Endothelial cell of umbilical vein (primary cell): ENCODE measurements around the gene SLC6A7. TPM values are rescaled to one million over a fixed set of nuclear protein-coding genes. Genes with fewer than 3 reads are reported as not detected.

Source experiments
- BruUV-seq: library from RNA; stranded (reverse); fragments of 400-500 nt; replicated peaks from 2 replicates; lab custom pipeline; 2021; lab: Mats Ljungman, UMichigan
- CTCF ChIA-PET: fragments of 300-600, 350-600 bp; sonication (Branson Sonifier 250); formaldehyde crosslinking; loops from one replicate; lab custom pipeline; 2021; ENCODE audit warnings: antibody characterized with exemption, inconsistent platforms; lab: Charles Lee
- POLR2A ChIA-PET: fragments of 300-600, 350-600 bp; sonication (Branson Sonifier 250); formaldehyde crosslinking; loops from one replicate; lab custom pipeline; 2021; ENCODE audit warnings: antibody characterized with exemption, inconsistent platforms; lab: Charles Lee
- DNase-seq: peaks from one replicate; pipeline ENCODE4 v3.0.0-alpha.2; 2011; ENCODE audit warnings: low read depth, low spot score
- FAIRE-seq: peaks from 2 replicates; lab custom pipeline; 2011; peaks lifted over from hg19 to GRCh38; lab: Jason Lieb, UNC
- H2AFZ ChIP-seq: 2 replicates; pipeline ENCODE4 v1.6.0; 2012; ENCODE audit warnings: low read depth, low read length, control low read depth, inconsistent platforms
- H3K27ac ChIP-seq: 2 replicates; pipeline ENCODE4 v1.5.1; 2011; ENCODE audit warnings: low read depth, mild to moderate bottlenecking, control low read depth, low read length, moderate library complexity; ENCODE audit not compliant: insufficient read depth
- H3K27me3 ChIP-seq, 2 experiments: 2 replicates each; pipeline versions ENCODE4 v1.6.0 to v1.6.1; 2011; ENCODE audit warnings: low read length in 2 of 2, mixed read lengths in 1 of 2; ENCODE audit not compliant: control insufficient read depth in 2 of 2, insufficient read depth in 2 of 2
- H3K36me3 ChIP-seq, 2 experiments: 2 replicates in 1 of 2; 3 replicates in 1 of 2; pipeline ENCODE4 v1.5.1; 2011; ENCODE audit warnings: low read length in 2 of 2, mild to moderate bottlenecking in 1 of 2, moderate library complexity in 1 of 2; ENCODE audit not compliant: control insufficient read depth in 2 of 2, insufficient read depth in 2 of 2; ENCODE audit errors: extremely low read depth in 1 of 2
- H3K4me1 ChIP-seq: 3 replicates; pipeline ENCODE4 v1.5.1; 2011; ENCODE audit warnings: mild to moderate bottlenecking, low read length; ENCODE audit not compliant: control insufficient read depth, insufficient read depth; ENCODE audit errors: extremely low read depth
- H3K4me2 ChIP-seq: 2 replicates; pipeline ENCODE4 v1.6.1; 2011; ENCODE audit warnings: low read length, control low read depth, mixed read lengths; ENCODE audit not compliant: insufficient read depth
- H3K4me3 ChIP-seq, 3 experiments: fragments of 200-600 bp in 1 of 3; sonication (generic), shearing (Covaris generic) in 1 of 3; replicated peaks in 1 of 3; 2 replicates each; pipeline ENCODE4 v1.5.1; 2011 to 2016; ENCODE audit warnings: control low read depth in 3 of 3, low read length in 3 of 3, mild to moderate bottlenecking in 2 of 3, inconsistent platforms in 1 of 3, low read depth in 1 of 3, moderate library complexity in 1 of 3; ENCODE audit not compliant: insufficient read depth in 1 of 3
- H3K79me2 ChIP-seq: 2 replicates; pipeline ENCODE4 v1.6.0; 2012; ENCODE audit warnings: low read length, inconsistent platforms; ENCODE audit not compliant: control insufficient read depth, insufficient read depth
- H3K9ac ChIP-seq: replicated peaks from 2 replicates; pipeline ENCODE3; 2011; ENCODE audit warnings: low read length, control low read depth; ENCODE audit not compliant: insufficient read depth; ENCODE audit errors: extremely low read depth
- H3K9me1 ChIP-seq: replicated peaks from 3 replicates; pipeline ENCODE4 v1.6.0; 2011; ENCODE audit warnings: mild to moderate bottlenecking, low read length; ENCODE audit not compliant: control insufficient read depth, insufficient read depth; ENCODE audit errors: extremely low read depth
- H3K9me3 ChIP-seq: replicated peaks from 2 replicates; pipeline ENCODE4 v1.5.1; 2012; ENCODE audit warnings: low read length, inconsistent platforms; ENCODE audit not compliant: control insufficient read depth, insufficient read depth
- H4K20me1 ChIP-seq: replicated peaks from 2 replicates; pipeline ENCODE3; 2011; ENCODE audit warnings: mild to moderate bottlenecking, low read length; ENCODE audit not compliant: control insufficient read depth, insufficient read depth; ENCODE audit errors: extremely low read depth
- EZH2 ChIP-seq: IDR thresholded peaks from 2 replicates; pipeline ENCODE4 v1.6.1; 2012; ENCODE audit warnings: borderline replicate concordance, low read depth, mild to moderate bottlenecking, moderate library complexity, low read length, inconsistent platforms; ENCODE audit not compliant: severe bottlenecking
- FOS ChIP-seq: IDR thresholded peaks from 2 replicates; pipeline ENCODE4 v1.6.1; 2011; ENCODE audit warnings: mild to moderate bottlenecking, low read length, moderate library complexity, borderline replicate concordance; ENCODE audit not compliant: insufficient read depth
- GATA2 ChIP-seq: IDR thresholded peaks from 2 replicates; pipeline ENCODE4 v1.7.0; 2011; ENCODE audit warnings: low read depth, mild to moderate bottlenecking, moderate library complexity, mixed read lengths, low read length; ENCODE audit not compliant: insufficient read length, insufficient read depth
- JUN ChIP-seq: IDR thresholded peaks from 2 replicates; pipeline ENCODE4 v1.6.1; 2011; ENCODE audit warnings: borderline replicate concordance, low read depth; ENCODE audit not compliant: insufficient read length, insufficient read depth
- MYC ChIP-seq: IDR thresholded peaks from one replicate; pipeline ENCODE4 v1.6.1; 2011; ENCODE audit warnings: mild to moderate bottlenecking, low read depth, low read length
- POLR2A ChIP-seq: IDR thresholded peaks from 2 replicates; pipeline ENCODE4 v1.6.1; 2012; ENCODE audit warnings: low read depth, mild to moderate bottlenecking, control low read depth, low read length
- POLR2AphosphoS5 ChIP-seq: IDR thresholded peaks from 2 replicates; pipeline ENCODE4 v1.6.1; 2012; ENCODE audit warnings: low read depth, mild to moderate bottlenecking, control low read depth, low read length, moderate library complexity; ENCODE audit not compliant: insufficient read depth
- dilution Hi-C: fragments of 300-500 bp; cut with MboI; formaldehyde crosslinking; loops from one replicate; pipeline ENCODE4 v1.15.0; 2019; ENCODE audit warnings: low sequenced_read_pairs; ENCODE audit not compliant: extremely low pct_ligation_motif_present
- intact Hi-C: fragments of 100-400 bp; cut with micrococcal nuclease; formaldehyde crosslinking; loops from one replicate; pipeline ENCODE4 v1.10.0; 2022
- polyA plus RNA-seq, 4 experiments: library from polyadenylated mRNA; depleted of rRNA in 3 of 4; stranded (reverse) in 3 of 4; unstranded in 1 of 4; fragments of >200 nt; gene quantifications; 2 replicates each; pipeline versions ENCODE4 v1.2.1 to v1.2.3, GENCODE V29; 2011 to 2012; ENCODE audit warnings: missing spikeins in 1 of 4
- total RNA-seq: library from RNA; stranded (reverse); gene quantifications from 2 replicates; pipeline ENCODE4 v1.2.3, GENCODE V29; 2021
- TF ChIP-seq, protein P1 (sequence below), 2 donors: IDR thresholded peaks; 1 replicate in 1 of 2; 2 replicates in 1 of 2; pipeline ENCODE4 v1.5.1; 2011; ENCODE audit warnings: low read length in 2 of 2, mild to moderate bottlenecking in 2 of 2, moderate library complexity in 2 of 2, control low read depth in 1 of 2, inconsistent platforms in 1 of 2, low read depth in 1 of 2; ENCODE audit not compliant: insufficient read depth in 1 of 2; ENCODE audit errors: extremely low read depth in 1 of 2
- TF ChIP-seq, protein P2 (sequence below): IDR thresholded peaks from 2 replicates; pipeline ENCODE4 v1.6.1; 2011; ENCODE audit not compliant: insufficient read depth, insufficient read length

The SLC6A7 gene
- total and polyA plus RNA-seq, 2 donors (not counting 3 experiments of a cell fraction or from before 2014, with no cell fraction given) = not detected

DNA sequence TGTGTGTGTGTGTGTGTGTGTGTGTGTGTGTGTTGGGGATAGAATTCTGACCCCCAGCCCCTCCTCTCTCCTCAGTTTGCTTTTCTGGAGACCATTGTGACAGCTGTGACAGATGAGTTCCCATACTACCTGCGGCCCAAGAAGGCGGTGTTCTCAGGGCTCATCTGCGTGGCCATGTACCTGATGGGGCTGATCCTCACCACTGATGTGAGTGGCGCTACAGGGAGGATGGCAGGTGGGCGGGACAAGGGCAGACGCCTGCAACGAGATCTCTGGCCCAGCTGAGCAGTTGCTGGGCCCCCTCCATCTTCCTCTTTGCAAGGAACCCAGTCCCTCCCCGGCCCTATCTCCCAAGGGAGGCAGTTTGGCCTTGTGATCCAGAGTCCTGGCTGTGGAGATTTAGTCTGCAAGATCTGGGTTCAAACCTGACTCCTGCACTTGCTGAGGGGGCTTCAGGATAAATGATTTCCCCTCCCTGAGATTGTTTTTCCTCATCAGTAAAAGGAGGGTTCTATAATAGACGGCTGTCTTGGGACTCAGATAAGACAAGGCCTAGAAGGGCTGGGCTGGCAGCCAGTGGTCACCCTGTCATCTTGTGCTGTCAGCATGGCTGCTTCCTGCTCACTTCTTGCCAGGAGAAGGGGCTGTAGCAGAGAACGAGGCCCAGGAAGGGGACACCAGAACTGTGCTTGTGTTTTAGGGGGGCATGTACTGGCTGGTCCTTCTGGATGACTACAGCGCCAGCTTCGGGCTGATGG lies 14.1 kb downstream of the SLC6A7 start:
- Histone ChIP-seq H4K20me1 (no peaks in the 10 kb centered on the region), H3K4me2 (no peak overlapping the region), H3K9me1 (no peaks in the 10 kb centered on the region), H3K4me1 (no peaks in the 10 kb centered on the region), H3K9me3 (no peaks in the 10 kb centered on the region), H3K36me3 (no peaks in the 10 kb centered on the region), H3K27ac (no peak overlapping the region), H3K4me3 (no peak overlapping the region), H2AFZ (no peak overlapping the region), H3K9ac (no peak overlapping the region), H3K79me2 (no peaks in the 10 kb centered on the region), H3K27me3 (peaks cover 3 to 11% of the 10 kb centered on the region in 2 experiments)
- POLR2A ChIA-PET = no interaction called here
- no peak for FAIRE-seq
- BruUV-seq = no TSS peak
- CTCF ChIA-PET = interaction anchor here (2.9 kb wide), 1 partner anchor 14 kb away, joined by 17 read pairs; no protein-coding TSS in a partner anchor
- DNase-seq = no peak
- dilution Hi-C loops (no loop called here), intact Hi-C loops (no loop called here)
- TF ChIP-seq, protein P1, sequence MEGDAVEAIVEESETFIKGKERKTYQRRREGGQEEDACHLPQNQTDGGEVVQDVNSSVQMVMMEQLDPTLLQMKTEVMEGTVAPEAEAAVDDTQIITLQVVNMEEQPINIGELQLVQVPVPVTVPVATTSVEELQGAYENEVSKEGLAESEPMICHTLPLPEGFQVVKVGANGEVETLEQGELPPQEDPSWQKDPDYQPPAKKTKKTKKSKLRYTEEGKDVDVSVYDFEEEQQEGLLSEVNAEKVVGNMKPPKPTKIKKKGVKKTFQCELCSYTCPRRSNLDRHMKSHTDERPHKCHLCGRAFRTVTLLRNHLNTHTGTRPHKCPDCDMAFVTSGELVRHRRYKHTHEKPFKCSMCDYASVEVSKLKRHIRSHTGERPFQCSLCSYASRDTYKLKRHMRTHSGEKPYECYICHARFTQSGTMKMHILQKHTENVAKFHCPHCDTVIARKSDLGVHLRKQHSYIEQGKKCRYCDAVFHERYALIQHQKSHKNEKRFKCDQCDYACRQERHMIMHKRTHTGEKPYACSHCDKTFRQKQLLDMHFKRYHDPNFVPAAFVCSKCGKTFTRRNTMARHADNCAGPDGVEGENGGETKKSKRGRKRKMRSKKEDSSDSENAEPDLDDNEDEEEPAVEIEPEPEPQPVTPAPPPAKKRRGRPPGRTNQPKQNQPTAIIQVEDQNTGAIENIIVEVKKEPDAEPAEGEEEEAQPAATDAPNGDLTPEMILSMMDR (IDR thresholded peaks at IDR 0.05; ENCODE audit: extremely low read depth in 1 of 2, insufficient read depth in 1 of 2, low read depth in 1 of 2, low read length in 2 of 2) = no peak
- TF ChIP-seq FOS (no peak), POLR2A (no peak), EZH2 (no peak), MYC (no peak), GATA2 (no peak), POLR2AphosphoS5 (no peak), JUN (no peak)
- TF ChIP-seq, protein P2, sequence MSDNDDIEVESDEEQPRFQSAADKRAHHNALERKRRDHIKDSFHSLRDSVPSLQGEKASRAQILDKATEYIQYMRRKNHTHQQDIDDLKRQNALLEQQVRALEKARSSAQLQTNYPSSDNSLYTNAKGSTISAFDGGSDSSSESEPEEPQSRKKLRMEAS = no peak
